Measurements from ENCODE around the gene OPRD1. TPM values are rescaled to one million over a fixed set of nuclear protein-coding genes. Genes with fewer than 3 reads are reported as not detected.

The OPRD1 gene
- total RNA-seq, 1 donor from 2014 or later, result not detected

DNA sequence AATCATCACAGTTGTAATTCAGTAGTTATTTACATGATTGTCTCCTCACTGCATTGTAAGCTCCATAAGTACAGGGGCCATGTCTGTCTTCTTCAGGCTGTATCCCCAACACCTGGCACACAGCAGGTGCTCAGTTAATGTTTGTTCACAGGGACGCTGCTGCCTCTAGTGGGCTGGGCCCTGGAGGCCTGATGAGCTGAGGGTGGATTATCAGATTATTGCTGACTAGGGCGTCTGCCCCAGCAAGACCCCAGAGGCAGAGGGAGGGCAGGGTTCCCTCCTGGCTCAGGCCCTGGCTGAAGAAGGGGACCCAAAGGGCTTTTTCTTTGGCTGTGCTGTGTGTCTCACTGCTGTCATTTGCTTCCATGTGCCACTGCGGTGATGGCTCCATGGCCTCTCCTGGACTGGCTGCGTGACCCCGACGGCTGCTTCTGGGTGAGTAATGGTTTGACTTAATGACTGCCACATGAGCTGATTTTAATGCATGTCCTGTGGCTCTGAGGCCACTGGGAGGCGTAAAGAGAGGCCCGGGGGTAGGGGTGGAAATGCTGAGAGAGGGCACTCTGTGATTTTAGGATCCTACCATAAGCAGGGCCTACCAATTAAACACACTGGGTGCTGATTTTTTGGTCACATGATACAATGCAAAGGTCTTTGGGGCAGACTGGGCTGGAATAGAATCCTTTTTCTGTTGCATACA lies 81.6 kb downstream of the OPRD1 start:
- DNase-seq (ENCODE audit: low read depth), result no peak
- no peak overlapping the region for H3K4me3 ChIP-seq (ENCODE audit: low read depth, low read length)
- TF ChIP-seq, protein P1, sequence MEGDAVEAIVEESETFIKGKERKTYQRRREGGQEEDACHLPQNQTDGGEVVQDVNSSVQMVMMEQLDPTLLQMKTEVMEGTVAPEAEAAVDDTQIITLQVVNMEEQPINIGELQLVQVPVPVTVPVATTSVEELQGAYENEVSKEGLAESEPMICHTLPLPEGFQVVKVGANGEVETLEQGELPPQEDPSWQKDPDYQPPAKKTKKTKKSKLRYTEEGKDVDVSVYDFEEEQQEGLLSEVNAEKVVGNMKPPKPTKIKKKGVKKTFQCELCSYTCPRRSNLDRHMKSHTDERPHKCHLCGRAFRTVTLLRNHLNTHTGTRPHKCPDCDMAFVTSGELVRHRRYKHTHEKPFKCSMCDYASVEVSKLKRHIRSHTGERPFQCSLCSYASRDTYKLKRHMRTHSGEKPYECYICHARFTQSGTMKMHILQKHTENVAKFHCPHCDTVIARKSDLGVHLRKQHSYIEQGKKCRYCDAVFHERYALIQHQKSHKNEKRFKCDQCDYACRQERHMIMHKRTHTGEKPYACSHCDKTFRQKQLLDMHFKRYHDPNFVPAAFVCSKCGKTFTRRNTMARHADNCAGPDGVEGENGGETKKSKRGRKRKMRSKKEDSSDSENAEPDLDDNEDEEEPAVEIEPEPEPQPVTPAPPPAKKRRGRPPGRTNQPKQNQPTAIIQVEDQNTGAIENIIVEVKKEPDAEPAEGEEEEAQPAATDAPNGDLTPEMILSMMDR (conservative IDR thresholded peaks at IDR 0.05; ENCODE audit: low read depth, low read length), result peak; percentile 51

DNA sequence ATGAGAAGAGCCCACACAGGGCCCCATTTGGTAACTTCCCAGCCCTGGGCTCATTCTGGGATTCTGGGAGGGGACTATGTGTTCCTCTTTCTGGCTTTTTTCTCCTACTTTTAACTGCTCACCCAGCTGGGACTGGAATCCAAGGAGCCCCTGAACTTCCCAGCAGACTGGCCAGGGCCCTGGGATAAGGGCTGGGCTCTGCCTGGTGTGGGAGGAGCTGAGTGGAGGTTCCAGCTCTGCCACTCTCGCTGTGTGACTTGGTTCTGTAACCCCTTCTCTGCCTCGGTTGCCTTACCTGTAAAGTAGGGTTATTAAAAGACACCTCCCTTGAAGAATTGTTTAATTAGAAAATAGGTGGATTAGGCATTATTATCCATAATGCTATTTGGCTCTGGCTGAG lies 82.8 kb downstream of the OPRD1 start:
- TF ChIP-seq, protein P1 (conservative IDR thresholded peaks at IDR 0.05; ENCODE audit: low read depth, low read length), result no peak
- DNase-seq (ENCODE audit: low read depth), result no peak
- no peak overlapping the region for H3K4me3 ChIP-seq (ENCODE audit: low read depth, low read length)

DNA sequence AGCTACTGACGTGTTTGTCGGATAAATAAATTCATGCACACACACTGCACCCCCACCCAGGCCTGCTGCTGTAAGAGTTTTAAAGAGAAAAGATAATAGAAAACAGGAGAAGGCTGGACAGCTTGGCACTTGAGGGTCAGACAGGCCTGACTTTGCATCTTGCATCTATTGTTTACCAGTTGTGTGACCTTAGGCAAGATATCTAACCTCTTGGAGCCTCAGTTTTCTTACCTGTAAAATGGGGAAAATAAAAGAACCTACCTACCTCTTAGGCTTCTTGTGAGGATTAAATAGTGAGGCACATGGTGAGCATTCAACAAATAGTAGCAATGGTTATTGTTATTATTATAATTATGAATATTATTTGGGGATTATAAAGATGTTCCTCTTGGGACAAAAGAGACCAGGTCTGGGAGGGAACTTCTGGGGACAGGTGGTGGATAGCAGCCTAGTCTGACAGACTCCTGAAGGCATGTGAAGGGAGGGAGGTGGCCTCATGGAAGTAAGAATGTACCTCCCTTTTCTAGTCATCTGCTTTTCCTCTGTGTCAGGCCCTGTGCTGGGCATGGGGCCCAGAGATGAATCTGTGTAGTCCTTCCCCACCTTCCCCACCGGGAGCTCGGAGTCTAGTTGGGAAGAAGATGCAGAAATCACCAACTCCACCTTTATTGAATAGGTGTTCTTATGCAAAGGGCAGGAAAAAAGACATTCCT lies 84.1 kb downstream of the OPRD1 start:
- TF ChIP-seq, protein P1 (conservative IDR thresholded peaks at IDR 0.05; ENCODE audit: low read depth, low read length), result no peak
- DNase-seq (ENCODE audit: low read depth), result no peak
- H3K4me3 ChIP-seq (ENCODE audit: low read depth, low read length), result no peak overlapping the region

DNA sequence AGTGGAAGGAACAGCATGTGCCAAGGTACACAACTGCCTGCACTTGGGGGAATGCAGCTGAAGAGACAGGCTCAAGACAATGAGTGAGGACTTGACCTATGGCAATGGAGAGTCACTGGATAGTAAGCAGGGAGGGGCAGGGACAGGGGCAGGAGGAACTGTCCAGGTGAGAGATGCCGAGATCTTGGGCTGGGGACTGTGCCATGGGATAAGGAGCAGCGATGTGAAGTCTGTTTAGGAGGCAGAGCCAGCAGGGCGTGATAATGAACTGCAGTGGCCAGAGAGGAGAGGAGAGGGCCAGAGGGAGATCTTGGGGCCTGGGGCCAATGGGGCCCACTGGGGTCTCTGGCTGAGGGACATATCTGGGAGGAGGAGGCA lies 84.6 kb downstream of the OPRD1 start:
- no peak overlapping the region for H3K4me3 ChIP-seq (ENCODE audit: low read depth, low read length)
- DNase-seq (ENCODE audit: low read depth), result no peak
- TF ChIP-seq, protein P1 (conservative IDR thresholded peaks at IDR 0.05; ENCODE audit: low read depth, low read length), result no peak

DNA sequence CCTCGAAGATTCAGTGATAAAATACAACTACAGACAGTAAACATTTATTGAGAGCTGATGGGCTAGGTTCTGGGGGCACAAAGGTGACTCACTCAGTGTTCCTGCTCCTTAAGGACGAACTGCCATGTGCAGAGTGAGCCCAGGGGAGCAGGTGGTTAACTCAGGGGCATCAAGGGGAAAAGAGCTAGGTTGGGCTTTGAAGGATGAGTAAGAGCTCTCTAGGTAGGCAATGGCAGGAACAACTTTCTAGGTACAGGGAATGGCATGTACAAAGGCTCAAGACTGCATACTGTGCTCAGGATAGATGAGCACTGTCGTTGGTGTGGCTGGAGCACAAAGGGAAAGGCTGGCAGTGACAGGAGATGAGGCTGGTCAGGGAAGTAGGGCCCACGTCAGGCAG lies 85.8 kb downstream of the OPRD1 start:
- no peak for DNase-seq (ENCODE audit: low read depth)
- TF ChIP-seq, protein P1 (conservative IDR thresholded peaks at IDR 0.05; ENCODE audit: low read depth, low read length), result no peak
- H3K4me3 ChIP-seq (ENCODE audit: low read depth, low read length), result no peak overlapping the region

DNA sequence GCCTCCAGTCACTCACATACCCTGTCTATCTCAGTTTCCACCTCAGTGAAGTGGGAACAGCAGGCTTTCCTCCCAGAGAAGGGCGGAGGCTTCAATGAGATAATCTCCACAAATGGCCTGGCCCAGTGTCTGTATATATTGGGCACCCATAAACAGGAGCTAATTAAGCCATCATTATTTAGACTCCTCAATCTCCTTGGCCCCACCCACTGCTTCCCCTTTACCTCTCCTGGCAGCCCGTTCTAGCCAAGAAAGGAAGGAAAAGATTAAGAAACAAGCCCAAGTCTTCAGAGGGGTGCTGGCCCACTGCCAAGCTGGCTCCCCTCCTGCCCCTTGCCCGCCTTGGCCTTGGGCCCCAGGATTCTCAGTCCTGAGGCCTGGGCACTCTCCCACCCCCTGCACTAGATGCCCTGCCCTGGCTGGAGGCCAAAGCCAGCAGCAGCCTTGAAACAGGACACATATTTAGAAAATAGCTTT lies 86.5 kb downstream of the OPRD1 start:
- no peak for DNase-seq (ENCODE audit: low read depth)
- no peak overlapping the region for H3K4me3 ChIP-seq (ENCODE audit: low read depth, low read length)
- TF ChIP-seq, protein P1 (conservative IDR thresholded peaks at IDR 0.05; ENCODE audit: low read depth, low read length), result no peak

Measured in epithelial cell of proximal tubule (primary cell).